Superior temporal gyrus (tissue), 1 donor: ENCODE data around the gene RRBP1.

Experiments
- DNase-seq: peaks from one replicate; pipeline ENCODE4 v3.0.0-alpha.2; 2016; ENCODE audit errors: extremely low spot score

The RRBP1 gene

DNA sequence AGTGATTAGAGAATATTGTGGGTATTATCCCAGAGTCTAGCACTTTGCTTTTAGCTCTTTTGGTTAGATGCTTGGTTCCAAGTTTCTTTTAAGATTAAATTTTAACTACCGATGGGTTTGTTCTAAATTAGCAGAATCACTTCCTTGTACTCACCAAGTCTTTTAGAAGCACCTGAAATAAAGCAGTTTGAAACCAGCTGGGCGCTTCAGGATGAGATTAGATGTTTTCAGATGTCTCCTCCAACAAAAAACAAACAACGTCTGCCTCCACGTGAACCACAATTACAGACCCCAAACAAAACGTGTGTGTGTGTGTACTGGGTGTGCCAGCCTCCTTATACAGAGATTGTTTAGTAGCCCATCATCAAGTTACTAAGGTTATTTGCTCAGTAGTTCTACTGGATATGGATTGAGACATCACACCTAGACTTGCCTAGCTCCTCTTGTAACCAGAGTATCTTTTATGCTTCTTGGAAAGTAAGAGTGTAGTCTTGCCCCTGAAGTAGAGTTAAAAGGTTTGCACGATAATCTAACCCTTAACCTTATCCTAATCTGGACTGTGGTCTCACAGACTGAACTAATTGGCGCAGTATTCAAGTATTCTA, 109.9 kb downstream of the RRBP1 start:
- no peak for DNase-seq

DNA sequence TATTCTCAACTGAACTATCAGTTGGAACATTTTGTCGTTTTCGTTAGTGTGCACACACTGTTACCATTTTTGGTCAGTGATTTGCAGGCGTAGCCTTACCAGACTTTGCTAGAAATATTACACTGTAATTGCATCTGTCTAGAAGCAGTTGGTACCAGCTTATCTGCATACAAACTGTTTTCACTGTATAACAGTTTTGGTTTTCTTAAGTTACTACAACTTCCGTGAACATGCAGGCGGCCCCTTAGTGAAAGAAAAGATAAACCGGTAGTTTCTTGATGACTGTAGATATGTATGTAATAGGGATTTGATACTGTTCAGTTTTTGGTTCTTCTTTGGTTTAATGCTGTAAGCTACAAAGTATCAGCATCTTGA, 110.9 kb downstream of the RRBP1 start:
- DNase-seq: peak; percentile 33

DNA sequence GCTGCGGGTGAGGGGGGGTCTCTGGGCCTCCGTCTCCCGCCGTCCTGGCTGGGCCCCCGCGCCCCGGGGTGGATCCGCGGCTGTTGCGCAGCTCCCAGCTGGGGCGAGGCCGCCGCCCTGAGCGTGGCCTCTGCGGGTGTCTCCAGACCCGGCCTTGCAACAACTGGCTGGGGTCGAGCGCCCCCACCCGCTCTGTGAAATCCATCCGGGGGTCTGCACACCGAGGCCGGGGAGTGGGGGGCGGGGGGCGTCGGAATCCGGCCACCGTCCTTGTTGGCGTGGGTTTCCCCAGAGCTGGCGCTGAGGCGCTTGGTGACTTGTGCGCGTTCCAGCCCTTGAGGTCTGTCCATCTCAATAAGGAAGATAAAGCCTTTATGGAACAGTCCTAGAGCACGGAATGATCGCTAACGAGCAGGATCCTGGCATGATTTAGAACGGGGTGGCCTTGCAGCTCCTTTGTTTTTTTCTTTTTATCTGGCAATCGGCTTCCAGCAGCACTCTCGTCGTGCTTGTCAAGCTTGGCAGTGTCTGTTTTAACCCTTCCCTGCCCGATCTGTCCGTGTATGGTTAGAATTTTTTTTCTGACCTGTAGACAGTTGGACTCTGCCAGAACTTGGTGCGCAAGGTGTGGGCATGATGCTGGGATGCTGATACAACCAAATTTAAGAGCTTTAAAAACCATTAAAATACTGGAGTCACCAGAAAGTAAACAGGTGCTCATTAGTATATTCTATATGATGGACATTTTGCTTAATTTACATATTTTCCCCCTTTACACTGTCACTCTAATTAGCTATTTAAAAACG, 111.5 kb downstream of the RRBP1 start:
- DNase-seq: peak; percentile 65

DNA sequence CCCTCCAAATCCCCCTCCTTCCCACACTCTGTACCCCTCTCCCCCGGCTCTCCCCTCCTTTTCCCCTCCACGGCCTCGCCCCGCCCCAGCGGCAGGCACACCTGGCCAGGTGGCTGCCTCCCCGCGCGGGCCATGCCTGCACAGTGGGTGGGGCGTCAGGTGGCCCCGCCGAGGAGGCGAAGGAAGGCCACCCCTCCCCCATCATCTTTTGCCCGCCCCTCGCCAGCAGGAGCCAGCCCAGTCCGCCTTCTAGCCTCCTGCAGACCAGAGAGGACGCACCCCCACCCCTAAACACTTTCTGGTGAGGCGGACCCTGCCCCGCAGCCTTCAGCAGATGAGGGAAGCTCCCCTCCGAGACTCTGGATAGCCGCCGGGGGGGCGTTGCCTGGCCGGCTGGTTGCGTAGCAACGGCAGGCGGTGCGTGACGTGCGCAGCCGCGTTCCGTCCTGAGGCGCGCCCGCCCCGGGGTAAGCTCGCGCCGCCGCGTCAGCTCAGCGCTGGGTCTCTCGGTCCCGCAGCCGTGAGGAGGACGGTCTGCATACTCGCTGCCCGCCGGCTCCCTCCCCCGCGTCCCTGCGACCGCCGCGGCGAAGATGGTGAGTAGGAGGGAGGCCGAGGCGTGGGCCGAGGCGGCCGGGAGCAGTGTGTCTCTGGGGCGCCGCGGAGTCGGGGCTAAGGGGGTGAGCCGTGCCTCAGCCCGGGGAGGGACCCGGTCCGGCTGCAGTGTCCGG, 112.3 kb downstream of the RRBP1 start, which contains the start of gene DSTN:
Gene DSTN, plus strand, starts transcription at position 460 of the 731 bp plus-strand sequence. Its CDS starts 134 bp downstream, at position 594.
- DNase-seq: peak; percentile 90

DNA sequence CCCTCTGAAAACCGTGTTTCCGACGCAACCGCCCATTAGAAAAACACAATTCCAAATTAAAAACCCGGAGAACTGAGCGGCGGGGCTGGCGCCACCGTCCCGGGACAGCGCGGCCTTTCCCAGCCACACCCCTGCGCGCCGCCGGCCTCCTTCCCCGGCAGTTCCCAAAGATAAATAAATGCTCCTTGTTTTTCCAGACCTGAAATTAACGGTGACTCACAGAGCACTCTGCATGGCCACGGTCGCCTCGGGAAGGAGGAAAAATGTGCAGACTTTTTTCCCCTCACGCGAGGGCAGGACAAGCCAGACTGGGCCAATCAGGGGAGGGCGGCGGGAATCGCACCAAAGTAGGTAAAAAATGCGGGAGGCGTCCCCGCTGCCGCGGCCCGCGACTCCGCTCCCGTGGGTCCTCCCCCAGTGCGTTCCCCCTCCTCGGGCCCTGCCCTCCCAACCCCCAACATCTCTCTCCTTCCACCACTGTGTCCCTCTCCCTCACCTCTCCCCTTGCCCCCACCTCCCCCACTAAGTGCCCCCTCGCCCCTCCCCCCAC, 113.0 kb downstream of the RRBP1 start:
- DNase-seq: peak; percentile 28

DNA sequence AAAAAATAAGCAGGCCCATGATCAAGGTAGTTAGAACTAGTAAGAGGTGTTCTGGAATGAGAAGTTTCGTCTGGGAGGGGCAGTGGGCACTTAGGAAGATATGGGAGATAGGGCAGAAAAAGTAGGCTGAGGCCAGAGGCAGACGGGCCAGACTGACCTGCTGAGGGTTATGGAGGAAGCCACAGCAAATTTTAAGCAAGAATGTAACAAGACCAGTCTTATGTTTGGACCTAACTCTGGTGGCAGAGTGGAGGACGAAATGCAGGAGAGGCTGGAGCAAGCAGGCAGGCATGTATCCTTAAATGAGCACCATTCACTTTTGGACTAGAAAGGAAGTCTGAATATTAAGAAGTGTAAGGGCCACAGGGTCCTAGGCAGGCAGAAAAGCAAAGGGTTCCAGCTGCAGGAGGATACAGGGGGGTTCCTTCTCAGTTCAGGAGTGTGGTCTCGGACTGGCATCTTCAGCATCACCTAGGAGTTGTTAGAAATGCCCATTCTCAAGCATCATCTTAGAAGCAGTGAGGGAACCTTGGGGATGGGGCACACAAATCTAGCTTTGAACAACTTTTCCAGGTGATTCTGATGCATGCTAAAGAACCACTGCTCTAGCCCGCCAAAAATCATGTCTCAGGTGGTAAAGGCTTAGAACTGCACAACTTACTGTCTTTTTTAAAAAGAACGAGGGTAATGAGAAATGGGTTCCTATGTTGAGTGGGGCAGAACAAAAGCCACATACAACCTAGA, 113.8 kb downstream of the RRBP1 start:
- no peak for DNase-seq

DNA sequence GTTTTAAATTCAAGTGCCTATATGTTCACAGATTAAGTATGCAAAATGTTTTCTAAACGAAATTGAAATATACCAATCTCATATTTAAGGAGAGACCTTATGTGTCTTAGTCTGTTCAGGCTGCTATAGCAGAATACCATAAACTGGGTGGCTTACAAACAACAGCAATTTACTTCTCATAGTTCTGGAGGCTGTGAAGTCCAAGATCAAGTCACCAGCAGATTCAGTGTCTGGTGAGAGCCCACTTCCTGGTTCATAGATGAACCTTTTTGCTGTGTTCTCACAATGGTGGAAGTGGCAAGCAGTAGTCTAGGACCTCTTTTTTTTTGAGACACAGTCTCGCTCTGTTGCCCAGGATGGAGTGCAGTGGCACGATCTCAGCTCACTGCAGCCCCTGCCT, 115.7 kb downstream of the RRBP1 start:
- no peak for DNase-seq

DNA sequence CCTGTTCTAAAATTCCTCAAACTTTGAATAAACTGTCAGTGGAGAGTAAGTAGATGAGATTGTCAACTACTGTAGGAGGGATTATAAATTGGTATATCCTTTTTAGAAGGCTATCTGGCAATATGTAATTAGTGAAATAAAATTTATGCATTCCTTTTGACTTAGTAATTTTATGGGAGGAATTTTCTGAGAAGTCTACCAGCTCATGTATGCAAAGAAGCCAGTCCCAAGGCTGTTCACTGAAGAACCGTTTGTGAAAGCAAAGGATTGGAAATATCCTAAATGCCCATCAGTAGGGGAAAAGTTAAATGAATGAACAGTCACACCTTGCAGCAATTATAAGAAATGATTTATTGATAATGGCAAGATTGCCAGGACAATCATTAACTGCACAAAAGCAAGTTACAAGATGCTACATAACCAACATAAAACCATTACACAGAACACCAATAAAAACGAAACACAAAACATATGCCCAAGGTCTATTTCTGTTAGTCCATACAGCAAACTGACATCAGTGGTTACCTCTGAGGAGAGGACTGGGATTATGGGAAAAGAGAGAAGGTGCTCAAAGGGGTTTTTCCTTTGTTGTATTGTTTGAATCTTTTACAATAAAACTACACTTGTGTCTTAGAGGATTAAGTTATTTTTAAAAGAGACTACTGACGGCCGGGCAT, 116.7 kb downstream of the RRBP1 start:
- no peak for DNase-seq
